Measurements from ENCODE around the gene RASGRP2. TPM values are rescaled to one million over a fixed set of nuclear protein-coding genes. Genes with fewer than 3 reads are reported as not detected.

RASGRP2 gene
- total RNA-seq, 1 experiment from 2014 or later, result not detected

GRCh38 chr11:64745189-64745520 lies 1.2 kb upstream of the RASGRP2 start:
- intact Hi-C loops (cut with micrococcal nuclease), result no loop called here
- H4K20me1 ChIP-seq (ENCODE audit: low read length), result no peaks in the 10 kb centered on the region
- H3K79me2 ChIP-seq (ENCODE audit: low read length), result no peaks in the 10 kb centered on the region
- H3K27me3 ChIP-seq (ENCODE audit: low read length), result peaks cover 36% of the 10 kb centered on the region
- POLR2A ChIA-PET (ENCODE audit: unreplicated experiment), result no interaction called here
- CTCF ChIA-PET, result no interaction called here
- H3F3A ChIP-seq (ENCODE audit: low read length, unreplicated experiment), result no peaks in the 10 kb centered on the region
- H3K27ac ChIP-seq (ENCODE audit: low read length), result no peak overlapping the region
- H2AFZ ChIP-seq (ENCODE audit: low read length), result no peak overlapping the region
- peak; percentile 84; the same call in 1 of the 2 replicates for TF ChIP-seq EZH2phosphoT487 (IDR thresholded peaks at IDR 0.05; ENCODE audit: borderline replicate concordance, low read length)
- TF ChIP-seq CTCF (conservative IDR thresholded peaks at IDR 0.05; ENCODE audit: low read depth, low read length), result no peak
- TF ChIP-seq EZH2 (IDR thresholded peaks at IDR 0.05; ENCODE audit: low read length, unreplicated experiment), result peak; percentile 90
- H3K9me3 ChIP-seq (ENCODE audit: low read length), result no peaks in the 10 kb centered on the region
- no peaks in the 10 kb centered on the region for H3K9me2 ChIP-seq (replicated peaks; ENCODE audit: low read length)
- BruUV-seq (replicated peaks), result no TSS peak
- DNase-seq (no peak), ATAC-seq (no peak)
- peaks cover 13% of the 10 kb centered on the region for H3K4me1 ChIP-seq (ENCODE audit: insufficient read depth, low read length)
- no peak overlapping the region for H3K9ac ChIP-seq (ENCODE audit: low read length)
- H3K36me3 ChIP-seq (ENCODE audit: low read depth, low read length), result no peaks in the 10 kb centered on the region
- peak overlapping the region; percentile 20; the same call in 1 of the 2 replicates for H3K4me2 ChIP-seq (ENCODE audit: low read length)
- H3K4me3 ChIP-seq (ENCODE audit: low read length), result no peak overlapping the region

- H3K27me3 ChIP-seq (ENCODE audit: low read length), result peaks cover 36% of the 10 kb centered on the region
- H3K9ac ChIP-seq (ENCODE audit: low read length), result no peak overlapping the region
- H4K20me1 ChIP-seq (ENCODE audit: low read length), result no peaks in the 10 kb centered on the region
- intact Hi-C loops (cut with micrococcal nuclease), result no loop called here
- BruUV-seq (replicated peaks), result no TSS peak
- no peaks in the 10 kb centered on the region for H3K79me2 ChIP-seq (ENCODE audit: low read length)
- no peak overlapping the region for H2AFZ ChIP-seq (ENCODE audit: low read length)
- no peaks in the 10 kb centered on the region for H3F3A ChIP-seq (ENCODE audit: low read length, unreplicated experiment)
- no peaks in the 10 kb centered on the region for H3K9me2 ChIP-seq (replicated peaks; ENCODE audit: low read length)
- POLR2A ChIA-PET (ENCODE audit: unreplicated experiment), result no interaction called here
- TF ChIP-seq EZH2phosphoT487 (IDR thresholded peaks at IDR 0.05; ENCODE audit: borderline replicate concordance, low read length), result no peak
- no peak for TF ChIP-seq CTCF (conservative IDR thresholded peaks at IDR 0.05; ENCODE audit: low read depth, low read length)
- no peak for TF ChIP-seq EZH2 (IDR thresholded peaks at IDR 0.05; ENCODE audit: low read length, unreplicated experiment)
- no peak overlapping the region for H3K4me3 ChIP-seq (ENCODE audit: low read length)
- no peaks in the 10 kb centered on the region for H3K9me3 ChIP-seq (ENCODE audit: low read length)
- H3K36me3 ChIP-seq (ENCODE audit: low read depth, low read length), result no peaks in the 10 kb centered on the region
- no peak for DNase-seq
- ATAC-seq, result no peak
- H3K27ac ChIP-seq (ENCODE audit: low read length), result no peak overlapping the region
- peaks cover 13% of the 10 kb centered on the region for H3K4me1 ChIP-seq (ENCODE audit: insufficient read depth, low read length)
- H3K4me2 ChIP-seq (ENCODE audit: low read length), result peak overlapping the region; percentile 90; the same call in 1 of the 2 replicates
- CTCF ChIA-PET, result no interaction called here
Observed at GRCh38 chr11:64744544-64745188, 724 bp upstream of the RASGRP2 start.

GRCh38 chr11:64742889-64743590 lies 902 bp downstream of the RASGRP2 start:
- Histone ChIP-seq H2AFZ (ENCODE audit: low read length) (peak overlapping the region; percentile 91), H3K27me3 (ENCODE audit: low read length) (peaks cover 36% of the 10 kb centered on the region), H3K4me1 (ENCODE audit: insufficient read depth, low read length) (peaks cover 13% of the 10 kb centered on the region), H3K9ac (ENCODE audit: low read length) (no peak overlapping the region), H3K27ac (ENCODE audit: low read length) (no peak overlapping the region), H3K36me3 (ENCODE audit: low read depth, low read length) (no peaks in the 10 kb centered on the region), H3K9me2 (replicated peaks; ENCODE audit: low read length) (no peaks in the 10 kb centered on the region), H3K9me3 (ENCODE audit: low read length) (no peaks in the 10 kb centered on the region), H3K79me2 (ENCODE audit: low read length) (no peaks in the 10 kb centered on the region), H3F3A (ENCODE audit: low read length, unreplicated experiment) (no peaks in the 10 kb centered on the region), H3K4me2 (ENCODE audit: low read length) (peak overlapping the region; percentile 90), H3K4me3 (ENCODE audit: low read length) (peak overlapping the region; percentile 70), H4K20me1 (ENCODE audit: low read length) (no peaks in the 10 kb centered on the region)
- DNase-seq (peak; percentile 73), ATAC-seq (peak; percentile 70)
- ChIA-PET CTCF (interaction anchor here (0.7 kb wide), 1 partner anchor 10 kb away, joined by 5 read pairs; no protein-coding TSS in a partner anchor), POLR2A (ENCODE audit: unreplicated experiment) (no interaction called here)
- TF ChIP-seq CTCF (conservative IDR thresholded peaks at IDR 0.05; ENCODE audit: low read depth, low read length) (peak; percentile 87), EZH2 (IDR thresholded peaks at IDR 0.05; ENCODE audit: low read length, unreplicated experiment) (no peak), EZH2phosphoT487 (IDR thresholded peaks at IDR 0.05; ENCODE audit: borderline replicate concordance, low read length) (no peak)
- intact Hi-C loops (cut with micrococcal nuclease), result loop anchor here (1.0 kb wide), 1 partner anchor 55 kb away; no protein-coding TSS in a partner anchor
- no TSS peak for BruUV-seq (replicated peaks)

All from PC-3 (cell line).